GM12872 (cell line): Measurements from ENCODE around the gene RAF1.

Experiments used
- TF ChIP-seq, protein P1 (sequence below): IDR thresholded peaks from 3 replicates; pipeline ENCODE4 v1.5.1; 2011; ENCODE audit warnings: low read depth, mild to moderate bottlenecking, low read length, moderate library complexity; ENCODE audit not compliant: insufficient read depth

The RAF1 gene

DNA sequence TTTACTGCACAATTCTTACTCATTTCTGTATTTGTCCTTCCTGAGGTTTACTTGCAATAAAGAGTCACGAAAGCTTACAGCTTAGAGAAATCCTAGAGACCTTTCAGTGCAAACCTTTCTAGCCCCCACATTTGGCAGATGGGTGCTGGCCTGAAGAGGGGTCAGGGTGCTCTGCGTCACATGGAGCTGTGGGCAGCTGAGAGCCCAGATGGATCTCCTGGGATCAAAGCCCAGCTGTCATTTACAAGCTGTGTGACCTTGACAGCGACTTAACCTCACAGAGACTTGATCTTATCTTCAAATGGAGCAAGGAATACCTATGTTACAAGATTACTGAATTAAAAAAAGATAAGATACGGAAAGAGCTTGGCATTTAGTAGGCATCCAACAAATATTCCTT lies 24.0 kb upstream of the RAF1 start:
- TF ChIP-seq, protein P1, sequence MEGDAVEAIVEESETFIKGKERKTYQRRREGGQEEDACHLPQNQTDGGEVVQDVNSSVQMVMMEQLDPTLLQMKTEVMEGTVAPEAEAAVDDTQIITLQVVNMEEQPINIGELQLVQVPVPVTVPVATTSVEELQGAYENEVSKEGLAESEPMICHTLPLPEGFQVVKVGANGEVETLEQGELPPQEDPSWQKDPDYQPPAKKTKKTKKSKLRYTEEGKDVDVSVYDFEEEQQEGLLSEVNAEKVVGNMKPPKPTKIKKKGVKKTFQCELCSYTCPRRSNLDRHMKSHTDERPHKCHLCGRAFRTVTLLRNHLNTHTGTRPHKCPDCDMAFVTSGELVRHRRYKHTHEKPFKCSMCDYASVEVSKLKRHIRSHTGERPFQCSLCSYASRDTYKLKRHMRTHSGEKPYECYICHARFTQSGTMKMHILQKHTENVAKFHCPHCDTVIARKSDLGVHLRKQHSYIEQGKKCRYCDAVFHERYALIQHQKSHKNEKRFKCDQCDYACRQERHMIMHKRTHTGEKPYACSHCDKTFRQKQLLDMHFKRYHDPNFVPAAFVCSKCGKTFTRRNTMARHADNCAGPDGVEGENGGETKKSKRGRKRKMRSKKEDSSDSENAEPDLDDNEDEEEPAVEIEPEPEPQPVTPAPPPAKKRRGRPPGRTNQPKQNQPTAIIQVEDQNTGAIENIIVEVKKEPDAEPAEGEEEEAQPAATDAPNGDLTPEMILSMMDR = no peak

DNA sequence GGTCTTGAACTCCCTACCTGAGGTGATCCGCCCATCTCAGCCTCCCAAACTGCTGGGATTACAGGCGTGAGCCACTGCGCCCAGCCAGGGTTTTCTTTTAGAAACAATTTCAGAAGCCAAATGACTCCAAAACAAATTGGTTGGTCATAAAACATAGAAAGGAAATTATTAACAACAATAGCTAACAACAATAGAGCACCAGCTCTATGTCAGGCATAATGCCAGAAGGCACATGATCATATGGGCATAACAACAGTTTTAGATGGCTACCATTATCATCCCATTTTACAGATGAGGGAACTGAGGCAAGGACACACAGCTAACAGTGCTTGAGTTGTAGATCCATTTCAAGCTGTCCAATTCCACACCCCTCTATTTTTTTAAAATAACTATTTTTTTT lies 22.2 kb upstream of the RAF1 start:
- TF ChIP-seq, protein P1 = no peak

DNA sequence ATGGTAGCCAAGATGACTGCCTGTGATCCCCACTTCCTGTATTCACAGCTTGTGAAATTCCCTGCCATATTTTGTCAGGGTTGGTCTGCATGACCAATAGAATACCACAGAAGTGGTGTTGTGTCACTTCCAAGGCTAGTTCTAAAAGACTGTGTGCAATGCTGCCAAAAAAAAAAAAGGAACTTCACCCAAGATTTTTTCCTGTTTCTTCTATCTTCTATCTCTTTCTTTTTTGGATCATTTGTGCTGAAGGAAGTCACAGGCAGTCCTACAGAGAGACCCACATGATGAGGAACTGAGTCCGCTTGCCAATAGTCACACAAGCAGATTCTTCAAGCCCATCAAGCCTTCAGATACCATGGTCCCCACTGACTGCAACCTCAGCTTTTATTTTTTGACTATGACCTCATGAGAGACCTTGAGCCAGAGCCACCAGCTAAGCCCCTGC lies 18.1 kb upstream of the RAF1 start:
- TF ChIP-seq, protein P1 = no peak

DNA sequence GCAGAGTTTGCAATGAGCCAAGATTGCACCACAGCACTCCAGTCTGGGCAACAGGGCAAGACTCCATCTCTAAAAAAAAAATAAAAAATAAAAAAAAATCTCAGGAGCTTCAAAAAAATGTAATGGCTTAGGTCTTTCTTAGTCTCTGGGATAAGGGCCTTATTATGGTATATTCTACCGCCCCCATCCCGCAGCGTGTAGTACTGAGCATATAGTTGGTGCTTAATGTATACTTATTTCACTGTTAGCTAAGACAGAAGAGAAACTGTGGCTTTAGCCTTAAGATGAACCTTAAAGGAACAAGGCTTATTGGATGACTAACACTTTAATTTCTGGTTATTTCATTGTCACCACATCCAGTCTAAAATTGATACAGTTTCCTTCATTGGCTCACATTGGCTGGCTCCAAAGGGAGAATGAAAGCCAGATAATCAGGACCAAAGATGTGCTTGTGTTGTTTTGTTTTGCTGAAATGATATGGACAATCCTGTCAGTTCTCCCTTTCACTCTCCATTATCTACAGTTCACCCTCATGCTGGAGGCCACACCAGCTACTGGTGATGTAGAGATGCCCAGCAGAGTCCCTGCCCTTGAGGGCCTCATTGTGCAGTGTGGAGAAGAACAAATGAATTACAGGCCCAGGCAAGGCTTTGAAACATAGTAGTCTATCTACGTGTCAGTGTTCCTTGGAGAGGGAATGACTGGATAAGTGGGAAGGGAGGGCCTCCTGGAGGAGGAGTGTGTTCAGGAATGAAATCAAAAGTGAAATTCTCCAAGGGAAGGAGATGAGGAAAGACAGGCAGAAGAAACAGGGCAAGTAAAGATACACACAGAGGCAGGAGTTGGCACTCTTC lies 17.4 kb upstream of the RAF1 start:
- TF ChIP-seq, protein P1 = no peak

DNA sequence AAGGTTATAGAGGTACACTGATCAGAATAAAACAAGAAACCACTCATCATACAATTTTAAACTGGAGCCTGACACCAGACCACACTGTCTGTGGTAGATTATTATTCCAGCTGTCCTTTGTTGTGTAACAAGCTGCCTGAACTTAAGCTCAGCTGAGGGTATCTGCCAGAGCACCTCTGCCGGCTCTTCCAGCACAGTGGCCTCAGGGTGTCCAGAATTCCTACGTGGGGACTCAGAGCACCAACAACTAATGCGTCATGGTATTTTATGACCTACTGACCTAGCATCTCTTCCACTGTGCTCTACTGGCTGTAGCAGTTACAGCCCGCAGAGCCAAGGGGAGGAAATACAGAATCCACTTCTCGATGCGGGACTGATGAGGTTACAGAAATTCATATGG lies 15.6 kb upstream of the RAF1 start:
- TF ChIP-seq, protein P1 = no peak

DNA sequence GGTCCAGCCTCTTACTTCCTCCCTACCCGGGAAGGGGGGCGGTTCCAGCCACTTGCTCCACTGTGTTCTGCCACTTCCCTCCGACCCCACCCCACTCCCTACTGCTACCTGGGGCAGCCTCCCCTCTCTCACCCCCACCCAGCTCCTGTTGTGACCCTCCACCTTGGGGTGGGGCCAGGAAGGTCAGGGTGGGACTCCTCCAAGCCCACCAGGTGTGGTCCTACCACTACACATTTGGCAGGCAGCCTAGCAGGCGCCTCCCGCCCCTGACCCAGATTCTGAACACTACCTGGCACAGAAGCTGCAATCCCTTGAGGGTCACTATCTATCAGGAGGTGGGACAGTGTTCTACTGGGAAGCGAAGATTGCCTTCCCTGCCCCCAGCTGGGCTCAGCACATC lies 13.7 kb upstream of the RAF1 start:
- TF ChIP-seq, protein P1 = no peak

DNA sequence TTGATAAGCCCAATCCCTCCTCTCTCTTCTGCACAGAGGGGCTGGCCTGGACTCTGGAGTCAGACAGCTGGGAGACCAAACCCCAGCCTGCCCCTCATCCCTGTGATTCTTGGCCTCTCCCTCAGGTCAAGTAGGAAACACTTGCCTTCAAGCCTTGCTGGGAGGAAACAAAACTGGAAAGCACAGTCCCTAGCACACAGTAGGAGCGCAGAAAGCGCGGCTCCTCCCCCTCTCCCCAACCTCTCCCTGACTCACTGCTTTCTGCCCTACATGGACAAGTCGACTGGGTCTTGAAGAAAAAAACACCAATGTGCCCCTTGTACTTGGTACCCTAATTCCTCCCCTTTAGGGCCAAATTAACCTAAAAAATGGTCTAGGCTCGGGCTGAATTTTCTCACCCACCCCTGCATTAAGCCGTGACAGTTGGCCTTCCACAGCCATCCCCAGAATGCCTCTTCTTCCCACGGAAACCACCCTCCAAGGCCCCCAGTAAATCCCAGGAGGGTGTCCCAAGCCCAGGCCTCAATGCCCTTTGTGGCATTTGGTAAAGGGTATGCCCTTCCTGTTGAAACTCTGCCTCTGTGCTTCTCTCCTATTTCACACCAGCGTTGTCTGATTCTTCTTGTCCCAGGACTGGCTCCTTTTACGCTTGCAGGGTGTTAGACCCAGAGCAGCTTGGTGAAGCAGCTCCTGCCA lies 11.3 kb upstream of the RAF1 start:
- TF ChIP-seq, protein P1 = no peak
